Ishikawa (cell line): ENCODE data around the gene CD47.

Source experiments
- EP300 ChIP-seq: IDR thresholded peaks from 2 replicates; pipeline ENCODE4 v1.6.1; 2012; ENCODE audit warnings: borderline replicate concordance
- TAF1 ChIP-seq: IDR thresholded peaks from 2 replicates; pipeline ENCODE4 v1.6.1; 2012; ENCODE audit warnings: low read depth, mild to moderate bottlenecking

- TF ChIP-seq TAF1 (no peak), EP300 (no peak)
These were observed 93.2 kb downstream of the CD47 start for GRCh38 chr3:107997671-107998070.
